Mucosa of stomach (tissue), 1 donor: ENCODE measurements around the gene ETS2.

ENCODE experiments used
- H3K27me3 ChIP-seq: one replicate; pipeline ENCODE4 v1.7.0; 2013; ENCODE audit warnings: mild to moderate bottlenecking, low read length; ENCODE audit not compliant: control insufficient read depth, insufficient read depth
- H3K36me3 ChIP-seq: one replicate; pipeline ENCODE4 v1.7.0; 2013; ENCODE audit warnings: low read length; ENCODE audit not compliant: control insufficient read depth, insufficient read depth
- H3K4me1 ChIP-seq: one replicate; pipeline ENCODE4 v1.7.0; 2013; ENCODE audit warnings: mild to moderate bottlenecking, low read length; ENCODE audit not compliant: control insufficient read depth, insufficient read depth
- H3K4me3 ChIP-seq: one replicate; pipeline ENCODE4 v1.7.0; 2013; ENCODE audit warnings: low read length
- H3K9ac ChIP-seq: one replicate; pipeline ENCODE4 v1.7.0; 2013; ENCODE audit warnings: mild to moderate bottlenecking, low read length, moderate library complexity
- H3K9me3 ChIP-seq: one replicate; pipeline ENCODE4 v1.7.0; 2013; ENCODE audit warnings: mild to moderate bottlenecking, low read length, moderate library complexity; ENCODE audit not compliant: control insufficient read depth
- donor health status: Pancreatic carcinoma.

ETS2 gene

DNA sequence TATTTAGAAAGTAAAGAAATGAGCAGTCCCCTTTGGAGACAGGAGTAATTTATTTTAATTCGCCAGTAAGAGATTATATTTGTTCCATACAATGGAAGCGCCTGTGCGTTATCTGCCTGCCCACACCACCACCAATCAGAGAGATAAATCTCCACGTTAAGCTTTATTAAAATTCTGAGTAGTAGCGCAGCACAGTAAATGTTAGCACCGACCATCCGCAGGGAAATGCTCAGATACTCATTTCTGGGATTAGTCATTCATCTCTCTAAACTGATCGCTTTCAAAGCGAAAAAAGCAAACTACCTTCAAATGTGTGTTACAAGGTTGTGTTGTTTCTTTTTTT is 1.2 kb downstream of the ETS2 start:
- peak overlapping the region; percentile 60 for H3K4me3 ChIP-seq

DNA sequence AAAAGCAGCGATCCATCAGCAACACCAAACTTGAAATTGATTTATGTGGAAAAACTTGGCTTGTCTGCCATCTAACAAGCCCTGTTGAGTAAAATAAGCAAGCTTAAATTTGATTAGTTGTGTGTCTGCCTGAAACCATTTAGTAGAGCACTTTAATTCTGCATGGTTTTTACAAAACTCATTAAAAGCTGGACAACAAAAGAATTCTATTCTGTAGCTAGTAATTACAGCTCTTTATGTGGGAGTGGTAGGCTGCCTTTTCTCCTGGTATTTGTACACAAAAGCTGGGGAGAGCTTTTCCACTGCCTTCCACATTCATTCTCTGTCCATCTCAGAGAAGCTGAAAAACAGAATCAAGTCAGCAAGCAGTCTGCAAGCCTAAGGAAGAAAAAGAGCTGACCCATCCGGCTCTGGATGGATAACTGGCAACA is 1.7 kb downstream of the ETS2 start:
- Histone ChIP-seq H3K4me1 (peaks cover 41% of the 10 kb centered on the region), H3K9me3 (no peaks in the 10 kb centered on the region), H3K36me3 (no peaks in the 10 kb centered on the region), H3K27me3 (no peaks in the 10 kb centered on the region), H3K9ac (peak overlapping the region; percentile 91), H3K4me3 (no peak overlapping the region)

More for the DNA sequence above, 1.2 kb downstream of the ETS2 start:
- Histone ChIP-seq H3K9me3 (no peaks in the 10 kb centered on the region), H3K36me3 (no peaks in the 10 kb centered on the region), H3K27me3 (no peaks in the 10 kb centered on the region), H3K9ac (peak overlapping the region; percentile 91), H3K4me1 (peaks cover 46% of the 10 kb centered on the region)

DNA sequence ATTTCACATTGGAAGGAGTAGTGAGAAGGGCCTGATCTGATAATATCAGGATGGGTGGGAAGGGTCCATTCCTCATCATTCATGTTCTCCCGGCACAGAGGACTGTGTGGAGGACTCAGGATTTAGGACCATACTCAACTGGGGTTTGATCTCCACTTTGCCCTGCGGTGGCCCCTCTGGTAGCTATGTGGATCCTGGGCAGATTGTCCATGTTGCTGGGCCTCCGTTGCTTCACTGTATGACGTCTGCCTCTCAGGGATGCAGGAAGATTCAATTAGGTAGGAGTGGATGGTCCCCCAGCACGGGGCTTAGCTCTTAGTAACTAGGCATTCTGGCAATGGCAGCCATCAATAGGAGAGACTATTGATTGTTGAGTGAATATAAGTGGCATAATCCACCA is 2.3 kb downstream of the ETS2 start:
- Histone ChIP-seq H3K9me3 (no peaks in the 10 kb centered on the region), H3K4me3 (no peak overlapping the region), H3K4me1 (peaks cover 39% of the 10 kb centered on the region), H3K27me3 (no peaks in the 10 kb centered on the region), H3K9ac (peak overlapping the region; percentile 91), H3K36me3 (peaks cover 2% of the 10 kb centered on the region)

DNA sequence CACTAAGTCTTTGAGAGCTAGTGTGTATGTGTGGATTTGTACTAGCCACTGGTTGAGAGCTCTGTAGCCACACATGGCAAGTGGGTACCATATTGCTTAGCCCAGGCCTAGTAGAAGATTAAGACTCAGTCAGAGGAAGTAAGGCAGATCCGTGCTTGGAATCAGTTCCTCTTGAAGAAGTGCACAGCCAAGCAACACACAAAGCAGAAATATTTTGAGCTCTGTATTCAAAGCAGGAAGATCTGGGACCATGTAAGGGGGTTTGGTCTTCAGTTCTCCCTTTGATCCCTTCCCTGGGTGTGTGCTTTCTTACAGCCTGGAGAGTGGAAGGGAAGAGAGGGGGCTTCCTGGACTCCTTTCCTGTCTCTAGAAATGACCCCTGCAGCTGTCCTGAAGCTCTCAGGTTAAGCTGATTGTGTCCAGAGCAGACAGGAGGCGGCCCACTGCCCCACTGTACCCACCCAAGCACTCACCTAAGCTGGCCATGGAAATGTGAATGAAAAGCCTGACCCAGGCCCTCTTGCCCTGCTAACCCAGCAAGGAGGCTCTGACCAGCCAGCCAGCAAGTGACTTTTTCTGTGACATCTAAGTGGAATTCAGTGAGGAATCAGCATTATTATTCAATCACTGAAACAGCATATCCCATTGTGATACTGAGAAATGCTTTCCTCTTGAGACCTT is 3.6 kb downstream of the ETS2 start:
- Histone ChIP-seq H3K36me3 (peaks cover 7% of the 10 kb centered on the region), H3K9ac (peak overlapping the region; percentile 38), H3K4me3 (no peak overlapping the region)

DNA sequence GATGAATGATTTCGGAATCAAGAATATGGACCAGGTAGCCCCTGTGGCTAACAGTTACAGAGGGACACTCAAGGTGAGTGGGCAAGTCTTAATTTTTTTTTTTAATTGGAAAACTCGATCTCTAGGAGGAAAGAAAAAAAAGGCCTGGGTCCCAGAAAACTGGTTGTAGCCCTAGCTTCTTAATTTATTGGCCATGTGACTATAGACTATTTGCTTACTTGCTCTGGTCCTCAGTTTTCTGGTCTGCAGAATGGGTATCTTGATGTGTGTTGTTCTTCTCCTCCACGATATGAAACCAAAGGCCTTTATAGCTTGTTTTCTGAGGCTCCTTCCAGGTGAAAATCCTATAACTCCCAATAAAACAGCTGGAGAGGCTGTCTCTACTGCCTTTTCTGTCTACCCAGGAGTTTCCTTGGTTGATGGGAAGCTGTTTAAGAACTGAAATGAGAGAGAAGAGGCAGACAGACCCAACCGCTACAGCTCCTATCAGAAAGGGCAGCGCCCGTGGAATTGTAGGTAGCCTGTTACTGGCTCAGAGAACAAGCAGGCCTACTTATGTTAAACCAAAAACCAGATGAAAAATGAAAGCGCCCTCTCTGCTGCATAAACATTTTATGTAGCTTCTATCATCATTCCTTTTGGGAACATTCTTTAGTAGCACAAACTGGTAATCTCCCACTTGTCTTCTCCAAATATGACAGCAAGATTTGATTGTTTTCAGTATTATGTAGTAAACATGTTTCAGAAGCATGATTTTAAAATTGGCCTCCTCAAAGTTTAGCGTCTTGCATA is 4.5 kb downstream of the ETS2 start:
- no peaks in the 10 kb centered on the region for H3K27me3 ChIP-seq
- no peak overlapping the region for H3K4me3 ChIP-seq
- peaks cover 23% of the 10 kb centered on the region for H3K4me1 ChIP-seq
- H3K9ac ChIP-seq: no peak overlapping the region
- H3K36me3 ChIP-seq: peaks cover 16% of the 10 kb centered on the region
- no peaks in the 10 kb centered on the region for H3K9me3 ChIP-seq

More for the DNA sequence above, 3.6 kb downstream of the ETS2 start:
- Histone ChIP-seq H3K27me3 (no peaks in the 10 kb centered on the region), H3K4me1 (peaks cover 26% of the 10 kb centered on the region), H3K9me3 (no peaks in the 10 kb centered on the region)

DNA sequence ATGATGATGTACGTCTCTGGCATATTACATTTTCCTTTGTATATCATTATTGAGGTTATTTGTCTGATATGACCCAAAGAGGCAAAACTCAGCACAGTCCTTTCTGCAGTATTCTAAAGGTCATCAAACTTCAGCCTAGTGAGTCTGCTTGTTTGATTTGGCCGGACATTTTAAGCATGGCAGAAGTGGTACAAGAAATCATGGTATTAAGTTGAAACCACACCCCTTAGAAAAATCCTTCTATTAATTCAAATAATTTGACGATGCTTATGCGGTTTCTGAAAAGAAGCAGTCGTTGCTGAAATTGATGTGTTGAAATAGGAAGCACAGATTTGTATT is 5.1 kb downstream of the ETS2 start:
- no peaks in the 10 kb centered on the region for H3K9me3 ChIP-seq
- H3K36me3 ChIP-seq: peaks cover 17% of the 10 kb centered on the region
- H3K4me3 ChIP-seq: no peak overlapping the region
- H3K27me3 ChIP-seq: no peaks in the 10 kb centered on the region
- H3K4me1 ChIP-seq: peaks cover 23% of the 10 kb centered on the region
- no peak overlapping the region for H3K9ac ChIP-seq

DNA sequence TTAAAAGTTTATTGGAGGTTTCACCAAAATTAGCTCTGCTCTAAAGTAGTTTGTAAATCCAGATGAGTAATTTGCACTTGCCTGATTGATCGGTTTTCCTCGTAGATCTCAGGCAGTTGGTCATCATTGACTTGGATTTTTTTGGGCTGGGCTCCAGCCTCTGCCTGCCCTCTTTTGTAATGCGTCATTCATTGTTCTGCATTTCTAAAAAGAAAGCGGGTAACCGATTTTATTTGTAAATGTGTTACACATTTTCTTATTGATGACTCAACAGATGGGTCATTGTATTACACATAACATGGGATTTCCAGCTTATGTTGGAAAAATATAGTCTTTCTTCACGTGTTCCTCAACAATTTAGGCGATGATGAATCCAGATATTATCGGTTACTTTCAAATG is 5.5 kb downstream of the ETS2 start:
- peaks cover 23% of the 10 kb centered on the region for H3K4me1 ChIP-seq
- H3K4me3 ChIP-seq: no peak overlapping the region
- no peak overlapping the region for H3K9ac ChIP-seq
- no peaks in the 10 kb centered on the region for H3K27me3 ChIP-seq
- no peaks in the 10 kb centered on the region for H3K9me3 ChIP-seq
- H3K36me3 ChIP-seq: peaks cover 17% of the 10 kb centered on the region

DNA sequence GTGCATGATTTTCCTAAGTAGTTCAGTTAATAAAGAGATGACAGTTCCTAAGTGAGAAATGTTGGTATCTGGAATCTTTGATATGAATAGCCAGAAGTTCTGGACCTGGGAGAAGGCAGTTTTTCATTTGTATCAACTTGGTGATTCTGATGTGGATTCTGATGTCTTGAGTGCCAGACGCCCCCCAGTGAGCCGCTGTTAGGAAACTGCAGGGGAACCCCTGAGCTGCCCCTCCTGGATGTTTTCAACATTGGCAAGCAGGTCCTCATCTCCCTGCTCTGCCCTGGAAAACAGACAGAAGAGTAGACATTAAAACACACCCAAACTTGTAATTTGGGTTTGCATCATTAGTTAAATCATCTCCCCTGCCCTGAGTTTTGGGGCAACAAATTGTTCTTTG is 7.4 kb downstream of the ETS2 start:
- H3K4me3 ChIP-seq: no peak overlapping the region
- no peak overlapping the region for H3K9ac ChIP-seq
- H3K4me1 ChIP-seq: peaks cover 24% of the 10 kb centered on the region
- H3K36me3 ChIP-seq: peaks cover 19% of the 10 kb centered on the region
- H3K27me3 ChIP-seq: no peaks in the 10 kb centered on the region
- H3K9me3 ChIP-seq: no peaks in the 10 kb centered on the region

DNA sequence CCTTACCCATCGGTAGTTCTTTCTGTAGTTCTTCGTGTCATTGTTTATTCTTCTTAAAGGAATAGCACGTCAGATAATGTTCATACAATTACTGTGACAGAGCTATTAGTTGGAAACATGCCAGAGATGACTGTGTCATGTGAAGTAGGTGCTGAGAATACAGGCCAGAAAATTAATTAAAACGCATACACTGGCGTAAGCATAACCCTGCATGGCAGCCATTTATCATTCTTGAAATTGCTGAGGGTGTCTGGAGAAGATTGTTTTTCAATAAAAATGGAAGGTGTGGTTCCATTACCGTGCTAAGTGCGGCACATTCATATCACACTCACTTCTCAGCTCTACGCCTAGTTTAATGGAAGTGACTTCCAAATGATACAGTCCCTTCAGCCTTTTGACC is 7.8 kb downstream of the ETS2 start:
- no peaks in the 10 kb centered on the region for H3K27me3 ChIP-seq
- H3K4me3 ChIP-seq: no peak overlapping the region
- peaks cover 20% of the 10 kb centered on the region for H3K4me1 ChIP-seq
- H3K9me3 ChIP-seq: no peaks in the 10 kb centered on the region
- H3K9ac ChIP-seq: no peak overlapping the region
- peaks cover 23% of the 10 kb centered on the region for H3K36me3 ChIP-seq

DNA sequence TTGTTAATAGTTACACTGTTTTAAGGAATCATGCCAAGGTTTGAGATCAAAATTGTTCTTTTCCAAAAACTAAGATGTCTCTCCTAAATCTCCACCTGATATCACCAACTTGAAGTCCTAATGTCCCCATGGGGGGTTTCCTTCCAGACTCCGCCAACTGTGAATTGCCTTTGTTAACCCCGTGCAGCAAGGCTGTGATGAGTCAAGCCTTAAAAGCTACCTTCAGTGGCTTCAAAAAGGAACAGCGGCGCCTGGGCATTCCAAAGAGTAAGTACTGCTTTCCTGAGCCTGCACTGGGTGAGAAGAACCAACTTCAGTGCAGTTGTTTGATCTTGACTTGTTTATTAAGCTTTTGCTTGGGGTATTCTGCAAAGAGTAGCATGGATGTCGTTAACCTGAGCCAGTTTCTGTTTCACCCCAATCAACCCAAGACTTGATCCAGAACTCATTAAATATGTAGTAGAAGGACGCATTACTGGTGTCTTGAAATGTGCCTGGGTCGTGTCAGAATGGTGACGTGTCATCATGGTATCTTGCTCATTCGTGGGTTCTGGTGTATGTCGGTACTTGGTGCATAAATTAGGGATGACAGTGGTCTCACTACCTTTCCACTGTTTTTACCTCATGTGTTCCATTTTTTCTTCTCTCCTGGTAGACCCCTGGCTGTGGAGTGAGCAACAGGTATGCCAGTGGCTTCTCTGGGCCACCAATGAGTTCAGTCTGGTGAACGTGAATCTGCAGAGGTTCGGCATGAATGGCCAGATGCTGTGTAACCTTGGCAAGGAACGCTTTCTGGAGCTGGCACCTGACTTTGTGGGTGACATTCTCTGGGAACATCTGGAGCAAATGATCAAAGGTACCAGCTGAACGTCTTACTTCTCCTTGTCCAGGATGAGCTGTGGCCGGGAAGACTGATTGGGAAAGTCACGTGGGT is 8.7 kb downstream of the ETS2 start:
- Histone ChIP-seq H3K27me3 (no peaks in the 10 kb centered on the region), H3K36me3 (peaks cover 32% of the 10 kb centered on the region), H3K4me3 (no peak overlapping the region), H3K9ac (no peak overlapping the region), H3K4me1 (peaks cover 17% of the 10 kb centered on the region), H3K9me3 (no peaks in the 10 kb centered on the region)

DNA sequence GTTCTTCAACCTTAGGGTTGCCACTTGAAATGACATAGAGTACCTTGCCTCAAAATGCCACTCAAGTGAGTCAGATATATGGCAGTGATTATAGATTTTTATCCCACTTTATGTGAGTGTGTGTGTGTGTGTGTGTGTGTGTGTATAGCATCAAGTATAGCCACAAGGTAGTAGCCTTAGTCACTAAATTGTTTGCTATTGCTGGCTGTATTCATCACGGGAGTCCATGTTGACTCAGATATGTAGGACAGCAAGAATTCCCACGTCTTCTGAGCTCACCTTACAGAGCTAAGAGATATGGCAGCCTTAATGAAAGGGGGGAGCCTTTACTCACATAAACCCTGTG is 9.3 kb downstream of the ETS2 start:
- Histone ChIP-seq H3K4me1 (peaks cover 17% of the 10 kb centered on the region), H3K27me3 (no peaks in the 10 kb centered on the region), H3K36me3 (peaks cover 38% of the 10 kb centered on the region), H3K9ac (no peak overlapping the region), H3K4me3 (no peak overlapping the region), H3K9me3 (no peaks in the 10 kb centered on the region)
